PFSK-1 (cell line): ENCODE measurements around the gene SLC13A5.
A peak's percentile ranks its signal among the peaks of the same experiment; 100 is the strongest.

Experiments
- FOXP2 ChIP-seq: optimal IDR thresholded peaks from 2 replicates; pipeline ENCODE3; 2011; ENCODE audit warnings: borderline replicate concordance, control low read depth, inconsistent platforms; ENCODE audit not compliant: insufficient read depth; ENCODE audit errors: extremely low read length, extremely low read depth
- POLR2AphosphoS5 ChIP-seq: IDR thresholded peaks from 2 replicates; pipeline ENCODE4 v1.6.1; 2012; ENCODE audit warnings: low read depth, mild to moderate bottlenecking, control low read depth, low read length, moderate library complexity
- REST ChIP-seq, 2 experiments: IDR thresholded peaks; 2 replicates each; pipeline versions ENCODE4 v1.6.1 to v1.8.0; 2011 to 2012; ENCODE audit warnings: low read depth in 2 of 2, low read length in 2 of 2, control low read depth in 1 of 2, inconsistent platforms in 1 of 2, mild to moderate bottlenecking in 1 of 2, moderate library complexity in 1 of 2; ENCODE audit not compliant: insufficient read depth in 1 of 2
- SIN3A ChIP-seq: IDR thresholded peaks from 2 replicates; pipeline ENCODE4 v1.6.1; 2012; ENCODE audit warnings: mild to moderate bottlenecking, low read length, moderate library complexity, borderline replicate concordance; ENCODE audit not compliant: insufficient read depth
- TAF1 ChIP-seq: IDR thresholded peaks from 2 replicates; pipeline ENCODE4 v1.6.1; 2012; ENCODE audit warnings: low read length, control low read depth, borderline replicate concordance; ENCODE audit not compliant: insufficient read depth

Gene SLC13A5

GRCh38 chr17:6651919-6652452 lies 61.2 kb downstream of the SLC13A5 start:
- TF ChIP-seq REST (IDR thresholded peaks at IDR 0.05; ENCODE audit: insufficient read depth in 1 of 2, low read depth in 2 of 2, low read length in 2 of 2) (no peak), TAF1 (no peak), FOXP2 (no peak), POLR2AphosphoS5 (no peak), SIN3A (no peak)

- TF ChIP-seq FOXP2 (no peak), SIN3A (no peak), POLR2AphosphoS5 (peak; percentile 92), REST (IDR thresholded peaks at IDR 0.05; ENCODE audit: insufficient read depth in 1 of 2, low read depth in 2 of 2, low read length in 2 of 2) (no peak), TAF1 (peak; percentile 61; the same call in 1 of the 2 replicates)
Observed at GRCh38 chr17:6651354-6651918, 61.7 kb downstream of the SLC13A5 start, which contains the start of the genes C17orf100 and MED31. Gene C17orf100 (plus strand): TSS chr17:6651762. CDS start chr17:6651914, 152 bp downstream. Gene MED31 (minus strand): TSS chr17:6651605. CDS start chr17:6651528, 77 bp downstream.

GRCh38 chr17:6648181-6648580 lies 65.0 kb downstream of the SLC13A5 start:
- TF ChIP-seq REST (IDR thresholded peaks at IDR 0.05; ENCODE audit: insufficient read depth in 1 of 2, low read depth in 2 of 2, low read length in 2 of 2) = no peak

- TF ChIP-seq FOXP2 (no peak), TAF1 (no peak), POLR2AphosphoS5 (no peak), SIN3A (no peak), REST (IDR thresholded peaks at IDR 0.05; ENCODE audit: insufficient read depth in 1 of 2, low read depth in 2 of 2, low read length in 2 of 2) (no peak)
Observed at GRCh38 chr17:6643451-6644125, 69.6 kb downstream of the SLC13A5 start.
